MM.1S (cell line): ENCODE data around the gene DNASE2B.

Experiments
- CTCF ChIP-seq: fragments of 300-600 bp; sonication (generic); IDR thresholded peaks from 2 replicates; pipeline ENCODE4 v1.5.1; 2016; ENCODE audit warnings: antibody characterized with exemption, low read length, mixed read lengths
- EZH2 ChIP-seq: fragments of 300-600 bp; sonication (generic); optimal IDR thresholded peaks from 2 replicates; pipeline ENCODE3; 2017; ENCODE audit warnings: low read depth, mild to moderate bottlenecking, antibody characterized with exemption, low read length, mixed read lengths

DNA sequence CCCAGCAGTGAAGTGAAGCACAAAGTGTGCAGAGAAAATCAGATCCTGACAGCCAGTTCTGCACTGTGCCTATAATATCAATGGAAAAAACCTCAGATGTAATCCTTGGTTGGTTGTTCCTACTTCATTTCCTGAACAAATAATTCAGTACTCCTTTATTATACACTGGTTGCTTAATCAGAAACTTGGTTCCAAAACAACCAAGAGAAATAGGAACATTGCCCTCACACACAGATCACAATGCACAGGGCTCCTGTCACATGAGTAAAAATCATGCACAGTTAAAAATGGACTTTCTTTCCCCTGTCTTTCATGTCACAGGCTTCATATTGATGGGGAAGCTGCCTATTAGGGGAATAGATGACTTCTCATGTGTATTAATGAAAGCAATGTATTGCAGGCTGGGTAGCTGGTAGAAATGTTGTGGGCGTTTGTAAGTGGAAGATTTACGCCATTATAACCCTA lies 9.7 kb downstream of the DNASE2B start:
- TF ChIP-seq EZH2 (no peak), CTCF (no peak)
